GM21423 (cell line): ENCODE measurements around the gene ST6GAL2.

ENCODE experiments used
- ATAC-seq: cut with Tn5 transposase; IDR thresholded peaks from one replicate; pipeline ENCODE4 v1.9.1; 2021; ENCODE audit warnings: mild to moderate bottlenecking, moderate library complexity; ENCODE audit not compliant: unreplicated experiment

The ST6GAL2 gene, protein sequence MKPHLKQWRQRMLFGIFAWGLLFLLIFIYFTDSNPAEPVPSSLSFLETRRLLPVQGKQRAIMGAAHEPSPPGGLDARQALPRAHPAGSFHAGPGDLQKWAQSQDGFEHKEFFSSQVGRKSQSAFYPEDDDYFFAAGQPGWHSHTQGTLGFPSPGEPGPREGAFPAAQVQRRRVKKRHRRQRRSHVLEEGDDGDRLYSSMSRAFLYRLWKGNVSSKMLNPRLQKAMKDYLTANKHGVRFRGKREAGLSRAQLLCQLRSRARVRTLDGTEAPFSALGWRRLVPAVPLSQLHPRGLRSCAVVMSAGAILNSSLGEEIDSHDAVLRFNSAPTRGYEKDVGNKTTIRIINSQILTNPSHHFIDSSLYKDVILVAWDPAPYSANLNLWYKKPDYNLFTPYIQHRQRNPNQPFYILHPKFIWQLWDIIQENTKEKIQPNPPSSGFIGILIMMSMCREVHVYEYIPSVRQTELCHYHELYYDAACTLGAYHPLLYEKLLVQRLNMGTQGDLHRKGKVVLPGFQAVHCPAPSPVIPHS

DNA sequence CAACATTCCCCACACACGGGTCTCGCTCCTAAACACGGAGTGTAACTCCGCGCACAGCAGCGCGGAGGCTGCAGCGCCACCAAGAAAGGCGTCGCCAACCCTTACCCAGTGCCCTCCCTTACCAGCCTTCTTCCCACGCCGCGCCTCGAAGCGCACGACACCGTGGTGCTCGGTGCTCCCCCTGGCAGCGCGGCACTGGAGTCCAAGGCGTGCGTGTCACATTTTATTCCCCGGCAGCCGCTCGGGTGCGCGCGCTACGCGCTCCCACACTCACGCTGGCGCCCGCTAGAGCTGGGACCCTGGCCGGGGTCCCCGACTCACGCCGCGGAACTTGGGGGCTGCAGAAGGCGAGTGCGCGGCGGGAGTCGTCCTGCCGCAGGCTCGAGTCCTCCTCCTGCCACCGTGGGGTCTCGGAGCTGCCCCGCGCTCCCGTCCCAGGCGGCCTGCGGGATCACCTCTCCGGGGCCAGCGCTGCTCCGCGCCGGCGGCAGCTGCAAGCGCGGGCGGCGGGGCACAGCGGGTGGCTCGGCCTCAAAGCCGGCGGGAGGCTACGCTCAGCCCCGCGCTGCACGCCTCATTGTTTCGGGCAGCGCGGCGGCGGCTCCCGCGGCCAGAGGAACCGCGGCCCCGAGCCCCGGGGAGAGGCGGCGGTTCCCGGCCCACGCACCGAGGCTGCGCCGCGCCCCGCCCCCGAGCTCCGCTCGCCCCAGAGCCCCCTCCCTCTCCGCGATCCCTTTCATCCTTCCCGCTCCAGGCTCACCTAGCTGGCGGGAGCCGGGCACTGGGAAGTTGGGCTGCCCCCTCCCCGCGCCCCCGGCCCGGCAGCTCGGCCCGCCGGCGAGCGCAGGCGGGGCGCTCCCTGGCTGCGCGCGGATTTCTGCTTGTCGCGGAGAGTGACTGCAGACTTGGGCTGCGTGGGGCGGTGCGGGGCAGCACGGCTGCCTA lies at the start of gene ST6GAL2:
TSS of gene ST6GAL2 (minus strand) at position 197 of the 945 bp plus-strand sequence. CDS start 42,190 bp downstream, outside the sequence.
- ATAC-seq, result no peak

DNA sequence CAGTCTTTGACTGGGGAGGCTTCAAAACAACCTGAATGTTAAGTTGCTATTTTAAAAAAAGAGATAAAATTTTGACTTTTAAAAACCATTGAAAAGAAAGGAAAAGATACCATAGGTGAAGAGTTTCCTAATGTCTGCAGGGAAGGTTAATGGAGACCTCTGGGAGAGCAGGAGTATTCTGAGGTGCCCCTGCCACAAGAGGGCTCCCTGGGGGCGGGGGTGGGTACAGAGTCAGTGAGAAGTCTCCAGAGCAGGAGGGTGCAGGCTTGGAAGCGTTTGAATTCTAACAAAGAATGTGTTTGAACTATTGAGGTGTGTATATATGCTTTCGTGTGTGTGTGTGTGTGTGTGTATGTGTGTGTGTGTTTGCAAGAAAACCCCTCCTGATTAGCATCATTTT lies 46.7 kb upstream of the ST6GAL2 start:
- ATAC-seq, result no peak

DNA sequence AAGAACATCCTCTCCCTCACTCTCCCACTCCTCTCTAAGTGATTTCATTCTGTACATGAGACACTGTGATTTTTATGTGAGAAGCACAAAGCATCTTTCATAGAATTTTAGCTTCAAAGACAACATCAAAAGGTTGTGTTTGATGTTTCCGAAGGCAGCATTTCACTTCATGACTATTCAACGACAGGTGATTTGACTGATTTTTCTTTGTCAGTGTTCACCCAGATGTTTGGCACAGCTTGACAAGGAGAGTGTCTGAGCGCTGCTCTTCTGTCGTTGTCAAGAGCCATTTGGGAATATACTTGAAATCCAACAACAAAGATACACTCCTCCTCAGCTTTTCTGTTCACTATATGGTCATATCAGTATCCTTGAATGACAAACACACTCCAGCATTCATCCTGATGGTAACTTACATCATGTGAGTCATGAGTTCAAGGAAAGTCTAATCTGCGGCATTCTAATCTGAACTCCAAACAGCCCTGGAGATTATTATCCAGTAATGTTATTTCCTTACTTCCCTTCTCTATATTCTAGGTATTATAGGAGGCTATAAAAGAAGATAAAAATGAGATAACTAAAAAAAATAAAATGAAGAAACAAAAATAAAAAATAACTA lies 45.9 kb upstream of the ST6GAL2 start:
- no peak for ATAC-seq

DNA sequence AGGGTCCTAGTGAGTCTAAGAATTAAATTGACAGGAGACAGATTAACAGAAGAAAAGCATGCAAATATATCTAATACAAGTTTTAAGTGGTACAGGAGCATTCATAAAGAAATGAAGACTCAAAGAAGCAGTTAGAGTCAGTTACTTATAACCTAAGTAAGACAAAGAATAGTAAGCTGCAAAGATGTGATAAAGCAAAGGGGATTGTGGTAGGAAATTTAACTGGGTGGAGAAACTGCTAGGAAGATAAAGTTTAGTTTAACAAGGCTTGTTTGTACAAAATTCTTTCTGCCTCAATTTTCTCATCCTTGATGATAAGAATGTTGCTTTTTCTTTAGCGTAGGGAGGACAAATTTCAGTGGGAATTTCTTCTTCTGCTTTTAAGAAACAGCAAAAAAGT lies 35.5 kb upstream of the ST6GAL2 start:
- ATAC-seq, result no peak

DNA sequence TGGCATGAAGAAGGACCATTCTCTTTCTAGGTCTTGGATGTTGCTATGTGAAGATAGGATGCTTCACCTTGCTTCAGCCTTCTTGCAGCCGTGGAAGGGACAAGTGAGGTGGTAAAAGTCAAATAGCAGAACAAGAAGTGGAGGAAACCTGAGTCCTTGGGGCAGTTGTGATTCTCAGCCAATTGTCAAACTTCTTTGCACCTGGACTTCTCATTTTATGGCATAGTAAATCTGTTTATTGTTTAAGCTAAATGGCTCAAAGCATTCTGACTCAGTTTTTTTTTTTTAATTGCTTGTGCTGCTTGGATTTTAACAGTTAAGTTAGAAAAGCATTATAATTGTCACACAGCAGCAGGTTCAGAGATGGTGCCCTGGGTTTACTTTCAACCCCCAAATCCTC lies 33.0 kb upstream of the ST6GAL2 start:
- ATAC-seq, result no peak

DNA sequence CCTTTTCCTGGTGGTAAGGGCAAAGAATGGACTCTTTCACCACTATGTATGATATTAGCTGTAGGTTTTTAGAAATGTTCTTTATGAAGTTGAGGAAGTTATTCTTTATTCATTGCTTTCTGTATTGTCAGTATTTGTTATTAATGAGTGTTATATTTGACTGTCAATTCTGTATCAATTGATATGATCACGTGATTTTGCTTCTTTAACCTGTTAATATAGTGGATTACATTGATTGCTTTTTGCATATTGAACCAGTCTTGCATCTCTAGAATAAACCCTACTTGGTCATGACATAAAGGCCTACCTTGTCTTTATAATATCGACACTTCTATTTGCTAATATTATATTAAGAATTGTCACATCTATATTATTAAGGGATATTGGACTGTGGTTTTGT lies 18.3 kb upstream of the ST6GAL2 start:
- ATAC-seq, result no peak

DNA sequence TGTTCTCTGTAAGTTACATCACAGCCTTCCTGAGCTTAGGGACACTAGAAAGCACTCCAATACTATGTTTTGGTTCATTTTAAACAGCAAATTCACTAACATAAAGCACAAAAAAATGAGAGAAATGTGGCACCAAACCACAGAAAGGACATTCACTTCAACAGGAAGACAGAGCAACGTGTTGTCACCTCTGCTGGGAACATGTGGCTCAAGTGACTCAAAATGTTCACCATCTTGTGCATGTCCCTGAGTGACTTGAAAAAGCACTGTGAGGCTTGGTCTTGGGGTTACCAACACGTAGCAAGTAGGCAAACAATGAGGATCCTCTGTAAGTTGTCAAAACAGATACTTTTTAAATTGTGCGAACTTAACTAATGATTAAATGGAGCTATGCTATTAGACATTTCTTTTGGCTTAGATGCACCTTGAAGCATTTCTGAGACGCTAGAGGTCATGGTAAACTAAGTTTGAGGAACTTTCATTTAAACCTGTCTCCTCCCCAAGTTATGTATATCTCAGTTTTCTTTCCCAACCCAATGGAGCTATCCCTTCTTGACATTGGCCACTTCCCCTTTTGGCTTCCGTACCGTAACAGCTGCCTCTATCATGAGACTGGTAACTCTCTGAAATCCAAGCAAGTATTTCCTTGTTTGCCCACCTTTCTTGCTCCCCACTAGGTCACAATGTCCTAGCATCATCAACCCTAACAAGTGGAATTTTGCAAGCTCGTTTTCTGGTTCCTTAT lies 14.0 kb upstream of the ST6GAL2 start:
- ATAC-seq, result no peak

DNA sequence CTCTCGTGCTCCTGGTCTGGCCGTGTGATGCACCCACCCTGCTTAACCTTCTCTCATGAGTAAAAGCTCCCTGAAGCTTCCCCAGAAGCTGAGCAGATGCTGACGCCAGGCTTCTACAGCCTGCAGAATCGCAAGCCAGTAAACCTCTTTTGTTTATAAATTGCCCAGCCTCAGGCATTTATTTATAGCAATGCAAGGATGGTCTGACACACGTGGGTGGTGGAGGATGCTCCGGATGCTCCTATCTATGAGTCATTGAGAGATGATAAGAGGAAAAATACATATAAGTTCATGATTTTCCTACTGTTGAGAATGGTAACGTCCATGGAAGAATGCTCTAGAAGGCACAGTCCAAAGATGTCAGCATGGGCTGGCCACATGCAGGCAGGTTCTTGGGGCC lies 8.6 kb upstream of the ST6GAL2 start:
- no peak for ATAC-seq

DNA sequence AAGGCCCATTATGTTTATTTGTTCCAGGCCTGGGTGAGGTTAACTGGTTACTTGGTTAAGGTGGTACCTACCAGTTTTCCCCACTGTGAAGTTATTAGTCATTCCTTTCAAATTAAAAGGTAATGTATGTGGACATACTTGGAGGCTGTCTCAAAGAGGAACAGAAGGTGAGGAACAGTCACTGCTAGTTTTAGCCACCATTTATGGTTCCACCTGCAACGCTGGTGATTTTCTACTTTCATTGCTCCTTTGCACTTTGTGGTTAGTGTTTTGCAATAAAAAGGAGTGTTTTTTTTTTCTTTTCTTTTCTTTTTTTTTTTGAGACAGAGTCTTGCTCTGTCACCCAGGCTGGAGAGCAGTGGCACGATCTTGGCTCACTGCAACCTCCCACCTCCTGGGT lies 6.1 kb upstream of the ST6GAL2 start:
- no peak for ATAC-seq

DNA sequence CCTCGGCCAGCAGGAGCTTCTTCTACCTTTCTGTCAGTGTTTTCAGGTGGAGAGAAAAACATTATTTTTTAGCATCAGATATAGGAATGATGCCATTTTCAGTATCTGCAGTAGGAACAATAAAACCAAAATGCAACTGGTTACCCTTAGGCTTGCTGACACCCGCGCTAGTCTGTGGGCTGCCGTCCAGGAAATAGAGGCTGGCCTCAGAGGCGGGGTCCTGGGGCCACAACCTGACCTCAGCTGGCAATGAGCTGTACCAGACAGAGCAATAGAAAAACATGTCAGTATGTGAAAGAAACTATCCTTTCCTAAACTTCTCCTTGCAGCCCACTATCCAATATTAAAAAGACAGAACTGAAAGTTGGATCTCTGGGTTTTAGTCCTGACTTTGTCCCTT lies 4.6 kb upstream of the ST6GAL2 start:
- ATAC-seq, result no peak

DNA sequence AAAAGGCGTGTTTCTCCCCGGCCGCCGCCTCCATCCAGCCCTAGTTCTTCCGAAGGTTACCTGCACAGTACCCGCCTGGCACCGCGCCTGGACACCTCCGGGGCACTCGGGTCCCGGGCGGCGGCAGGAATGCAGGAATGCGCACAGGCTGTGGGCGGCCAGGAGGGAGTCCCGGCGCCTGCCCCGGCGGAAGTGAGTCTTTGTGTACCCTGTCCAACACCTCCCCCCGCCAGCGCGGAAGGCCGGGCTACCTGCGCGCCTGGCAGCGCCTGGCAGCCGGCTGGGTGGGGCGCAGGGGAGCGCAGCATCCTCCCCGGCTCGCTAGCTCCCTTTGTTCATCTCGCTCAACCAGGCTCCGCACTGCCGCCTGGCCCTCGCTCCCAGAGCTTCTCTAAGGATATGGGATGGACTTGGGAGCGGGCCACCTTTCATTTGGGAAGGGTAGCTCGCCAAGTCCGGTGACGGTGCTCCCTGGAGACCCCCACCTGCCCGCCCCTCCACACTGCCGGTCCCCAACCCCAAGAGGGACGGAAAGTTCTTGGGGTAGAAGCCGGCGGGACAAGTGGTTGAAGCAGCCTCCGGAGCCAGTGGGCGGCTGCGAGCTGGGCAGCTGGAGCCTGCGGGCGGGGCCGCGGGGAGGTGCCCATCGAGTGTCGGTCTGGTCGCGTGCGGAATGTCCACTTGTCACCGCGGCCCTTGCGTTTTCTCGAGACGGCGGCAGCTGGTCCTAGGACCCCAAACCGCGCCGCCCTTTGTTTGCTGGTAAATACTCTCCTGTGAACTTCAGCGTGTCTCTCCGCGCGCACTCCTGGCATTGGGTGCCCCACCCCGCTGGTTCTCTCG lies 1.2 kb upstream of the ST6GAL2 start:
- ATAC-seq, result no peak

DNA sequence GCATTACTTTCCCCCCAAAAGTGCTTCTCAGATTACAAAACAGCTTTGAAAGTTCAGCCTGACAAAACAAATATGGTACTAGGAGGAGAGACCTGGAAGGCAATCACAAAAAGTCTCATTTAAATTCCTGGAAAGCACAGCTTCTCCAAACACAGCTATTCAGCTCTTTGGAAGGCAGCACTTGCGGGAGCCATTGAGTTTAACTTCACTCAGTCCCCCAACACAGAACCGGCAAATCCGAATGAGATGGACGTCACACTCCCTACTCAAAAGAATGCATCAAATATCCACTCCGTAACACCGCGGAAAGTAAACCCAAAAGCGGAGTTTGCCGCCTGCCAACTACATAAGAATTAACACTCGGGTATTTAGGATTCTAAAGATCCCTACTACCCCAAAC lies 638 bp downstream of the ST6GAL2 start:
- ATAC-seq, result no peak

DNA sequence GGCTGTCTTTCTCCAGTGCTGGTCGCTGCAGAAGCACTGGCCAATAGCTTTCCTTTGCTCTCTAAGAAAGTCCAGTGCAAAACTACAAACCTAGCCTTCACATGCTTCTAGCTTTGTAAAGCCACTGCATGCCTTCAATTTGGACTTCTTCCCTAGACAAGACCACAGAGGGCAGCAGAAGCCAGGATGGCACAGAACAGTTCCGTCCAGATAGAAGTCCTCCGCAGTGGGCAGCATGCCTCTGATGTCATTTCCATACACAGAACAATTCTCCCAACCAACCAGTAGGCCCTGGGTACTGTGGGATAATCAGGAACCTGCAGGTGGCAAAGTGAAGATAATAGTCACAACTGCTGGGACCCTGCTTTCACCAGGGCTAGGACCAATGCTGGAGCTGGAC lies 3.3 kb downstream of the ST6GAL2 start:
- no peak for ATAC-seq

DNA sequence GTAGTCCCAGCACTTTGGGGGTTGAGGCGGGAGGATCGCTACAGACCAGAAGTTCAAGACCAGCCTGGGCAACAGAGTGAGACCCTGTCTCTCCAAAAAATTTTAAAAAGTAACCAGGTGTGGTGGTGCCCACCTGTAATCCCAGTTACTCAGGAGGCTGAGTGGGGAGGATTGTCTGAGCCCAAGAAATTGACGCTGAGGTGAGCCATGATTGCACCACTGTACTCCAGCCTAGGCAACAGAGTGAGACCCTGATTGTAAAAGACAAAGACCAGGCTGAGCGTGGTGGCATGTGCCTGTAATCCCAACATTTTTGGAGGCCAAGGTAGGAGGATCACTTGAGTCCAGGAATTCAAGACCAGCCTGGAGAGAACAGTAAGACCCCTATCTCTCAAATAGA lies 7.8 kb downstream of the ST6GAL2 start:
- no peak for ATAC-seq

DNA sequence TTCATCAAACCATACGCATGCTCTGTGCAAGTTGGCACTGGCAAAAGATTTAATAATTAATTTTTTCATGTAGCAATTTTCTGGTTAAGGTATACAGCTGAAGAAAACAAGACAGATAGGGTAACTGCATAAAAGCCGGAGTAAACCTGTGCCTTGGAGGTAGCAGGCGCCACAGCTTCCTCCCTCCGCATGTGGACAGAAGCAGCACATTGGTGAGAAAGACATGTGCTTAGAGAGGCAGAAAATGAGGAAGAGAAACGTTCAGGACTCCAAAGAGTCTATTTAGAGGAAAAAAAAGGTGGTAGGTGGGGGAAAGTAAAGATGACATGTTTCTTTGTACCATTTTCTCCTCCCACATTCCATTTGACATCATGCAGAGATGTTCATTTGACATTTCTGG lies 9.3 kb downstream of the ST6GAL2 start:
- no peak for ATAC-seq

DNA sequence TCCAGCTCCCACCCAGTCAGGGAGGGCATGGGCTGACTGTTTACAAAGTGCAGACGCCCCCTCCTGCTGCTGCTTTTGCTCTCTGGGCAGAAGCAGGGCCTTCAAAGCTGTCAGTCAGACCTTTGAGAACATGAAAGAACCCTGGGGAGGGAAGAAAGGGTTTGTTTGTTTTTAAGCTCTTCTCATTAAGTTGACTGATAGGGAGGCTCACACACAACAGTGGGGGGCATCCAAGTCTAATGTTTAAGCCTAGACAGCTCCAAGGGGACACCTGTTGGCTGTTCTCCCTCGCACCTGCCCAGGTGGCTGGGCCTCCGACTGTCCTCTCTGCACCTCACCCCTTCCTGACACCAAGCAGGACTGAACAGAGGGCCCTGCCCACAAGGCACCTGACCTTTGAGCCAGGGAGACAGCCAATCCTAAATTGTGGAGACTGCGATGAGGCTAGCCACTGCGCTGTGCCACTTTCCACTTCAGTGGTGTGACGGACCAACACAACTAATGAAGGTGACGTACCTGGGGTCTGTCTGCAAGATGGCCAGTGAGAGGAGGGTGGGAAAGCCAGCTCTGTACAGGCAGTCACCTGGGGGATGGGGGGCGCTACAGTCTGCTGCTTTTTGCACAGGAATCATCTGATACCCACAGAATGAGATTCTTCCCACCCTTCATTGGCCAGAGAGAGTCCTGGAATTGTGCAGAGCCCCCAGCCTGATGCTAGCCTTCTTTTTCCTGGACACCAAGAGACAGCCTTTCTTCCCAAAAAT lies 16.3 kb downstream of the ST6GAL2 start:
- ATAC-seq, result no peak

DNA sequence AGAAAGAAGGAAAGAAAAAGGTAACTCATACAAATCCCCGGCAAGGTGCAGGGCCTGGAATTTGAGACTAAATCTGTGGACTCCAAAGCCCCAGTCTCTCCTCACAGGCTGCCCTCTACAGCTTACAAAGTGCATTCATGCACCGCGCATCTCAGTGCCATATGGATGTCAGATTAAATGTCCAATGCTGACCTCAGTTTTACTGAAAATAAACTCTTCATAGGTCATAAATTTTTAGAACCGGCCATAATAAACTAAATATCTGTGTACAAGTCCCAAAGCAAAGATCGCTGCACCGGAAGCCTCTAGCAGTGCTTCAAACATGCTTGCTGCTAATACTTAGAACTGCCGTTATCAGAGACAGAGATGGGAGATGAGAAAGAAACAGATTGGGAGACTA lies 17.7 kb downstream of the ST6GAL2 start:
- ATAC-seq, result no peak

DNA sequence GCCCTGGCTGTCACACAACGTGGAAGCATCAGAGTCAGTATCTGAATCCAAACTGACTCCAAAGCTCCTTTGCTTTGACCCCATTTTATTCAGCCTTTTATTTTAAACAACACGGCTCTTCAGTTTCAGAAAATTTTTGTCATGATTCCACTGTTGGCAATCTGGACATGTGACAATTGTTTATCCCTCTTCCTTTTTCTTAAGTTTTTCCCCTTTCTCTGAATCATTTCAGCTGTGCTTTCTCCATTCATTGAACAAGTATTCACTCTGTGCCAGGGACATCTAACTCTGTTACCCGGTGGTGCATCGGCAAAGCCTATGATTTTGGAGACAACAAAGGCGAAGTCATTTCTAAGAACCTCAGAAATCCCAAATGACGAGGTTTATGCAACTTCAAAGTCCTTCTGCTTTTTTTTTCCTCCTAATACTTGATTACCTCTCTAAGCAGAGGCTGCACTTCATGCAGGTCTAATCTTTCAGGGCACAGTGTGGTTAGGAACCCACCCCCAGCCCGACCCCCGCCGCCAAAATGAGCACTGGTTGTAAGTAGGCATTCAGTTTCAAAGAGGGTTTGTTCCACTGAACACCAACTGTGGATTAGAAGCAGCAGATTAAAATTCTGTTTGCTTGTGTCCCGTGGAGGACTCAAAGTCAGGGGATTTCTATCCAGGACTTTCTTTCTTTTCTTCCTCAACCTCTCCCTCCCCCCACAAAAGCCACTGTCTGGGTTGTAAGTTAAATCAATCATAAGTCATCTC lies 18.6 kb downstream of the ST6GAL2 start:
- ATAC-seq, result no peak
